Duodenal mucosa (tissue), 2 donors: ENCODE data around the gene QRSL1.

ENCODE experiments used
- H3K27ac ChIP-seq: one replicate; pipeline ENCODE4 v1.7.0; 2013; ENCODE audit warnings: low read depth, low read length
- H3K27me3 ChIP-seq, 2 donors: one replicate each; pipeline ENCODE4 v1.7.0; 2013; ENCODE audit warnings: low read length in 2 of 2, control low read depth in 1 of 2; ENCODE audit not compliant: insufficient read depth in 2 of 2, control insufficient read depth in 1 of 2
- H3K36me3 ChIP-seq, 2 donors: one replicate each; pipeline ENCODE4 v1.7.0; 2013; ENCODE audit warnings: low read length in 2 of 2, control low read depth in 1 of 2; ENCODE audit not compliant: insufficient read depth in 2 of 2, control insufficient read depth in 1 of 2
- H3K4me1 ChIP-seq, 2 donors: one replicate each; pipeline ENCODE4 v1.7.0; 2013; ENCODE audit warnings: low read length in 2 of 2, control low read depth in 1 of 2; ENCODE audit not compliant: insufficient read depth in 2 of 2, control insufficient read depth in 1 of 2
- H3K4me3 ChIP-seq, 2 donors: one replicate each; pipeline ENCODE4 v1.7.0; 2013; ENCODE audit warnings: low read length in 2 of 2, low read depth in 1 of 2
- H3K9ac ChIP-seq, 2 donors: one replicate each; pipeline ENCODE4 v1.7.0; 2013; ENCODE audit warnings: low read length in 2 of 2, low read depth in 1 of 2
- H3K9me3 ChIP-seq, 2 donors: one replicate each; pipeline ENCODE4 v1.7.0; 2013; ENCODE audit warnings: low read length in 2 of 2, control low read depth in 1 of 2; ENCODE audit not compliant: control insufficient read depth in 1 of 2

Gene QRSL1

DNA sequence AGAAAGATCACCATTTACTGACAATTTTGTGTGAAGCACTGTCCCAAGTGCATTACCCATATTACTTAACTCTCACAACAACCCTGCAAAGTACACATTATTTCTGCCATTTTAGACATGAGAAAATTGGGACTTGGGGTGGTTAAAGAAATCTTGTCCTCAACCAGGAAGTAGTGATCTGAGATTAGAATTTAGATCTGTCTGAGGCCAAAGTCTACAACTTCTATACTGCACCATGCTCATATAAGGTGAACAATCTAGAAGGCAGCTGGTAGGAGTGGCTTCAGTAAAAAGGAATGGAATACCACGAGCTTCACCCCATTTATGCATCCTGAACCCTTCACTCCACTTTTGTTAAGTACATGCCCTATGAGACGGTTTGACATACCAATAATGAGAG is 87.6 kb downstream of the QRSL1 start:
- Histone ChIP-seq H3K9me3 (no peaks in the 10 kb centered on the region), H3K4me3 (no peak overlapping the region), H3K9ac (no peak overlapping the region), H3K4me1 (peaks cover 11 to 29% of the 10 kb centered on the region in 2 donors), H3K27me3 (no peaks in the 10 kb centered on the region), H3K36me3 (no peaks in the 10 kb centered on the region), H3K27ac (no peak overlapping the region)
